ENCODE data around the gene HOXA5.
A peak's percentile ranks its signal among the peaks of the same experiment; 100 is the strongest.

The HOXA5 gene

GRCh38 chr7:27104341-27105058 is 39.0 kb downstream of the HOXA5 start:
- no peak for DNase-seq

- no peak for DNase-seq
Observed at GRCh38 chr7:27103489-27104226, 39.8 kb downstream of the HOXA5 start.

- DNase-seq: no peak
Observed at GRCh38 chr7:27102581-27103442, 40.7 kb downstream of the HOXA5 start, which contains the start of gene HOXA2. TSS of gene HOXA2 (minus strand) at chr7:27102683. CDS start at chr7:27102500, 183 bp downstream.

- no peak for DNase-seq
Observed at GRCh38 chr7:27101957-27102580, 41.4 kb downstream of the HOXA5 start.

GRCh38 chr7:27101171-27101956 is 42.1 kb downstream of the HOXA5 start:
- DNase-seq: no peak

GRCh38 chr7:27100694-27101170 is 42.7 kb downstream of the HOXA5 start:
- DNase-seq: no peak

- no peak for DNase-seq
Observed at GRCh38 chr7:27099453-27100370, 43.8 kb downstream of the HOXA5 start.

GRCh38 chr7:27098578-27099451 is 44.7 kb downstream of the HOXA5 start:
- DNase-seq: no peak

GRCh38 chr7:27097686-27098577 is 45.5 kb downstream of the HOXA5 start:
- peak; percentile 22 for DNase-seq

- no peak for DNase-seq
Observed at GRCh38 chr7:27096768-27097514, 46.5 kb downstream of the HOXA5 start.

- peak; percentile 90 for DNase-seq
Observed at GRCh38 chr7:27095897-27096767, 47.3 kb downstream of the HOXA5 start, which contains the start of gene HOXA1. TSS of gene HOXA1 (minus strand) at chr7:27096000. CDS start at chr7:27095912, 88 bp downstream.

- DNase-seq: no peak
Observed at GRCh38 chr7:27095050-27095896, 48.2 kb downstream of the HOXA5 start.

GRCh38 chr7:27094304-27095049 is 49.0 kb downstream of the HOXA5 start:
- DNase-seq: no peak

GRCh38 chr7:27093184-27093895 is 50.1 kb downstream of the HOXA5 start:
- DNase-seq: no peak

Data from hematopoietic multipotent progenitor cell treated with erythropoietin and hydrocortisone succinate and interleukin-3 and kit ligand, for 6 days (in vitro differentiated cells).